Vagina (tissue), 2 donors: ENCODE data around the gene ACTR3C.

Source experiments
- POLR2A ChIP-seq, 2 donors: fragments of 450-650 bp; IDR thresholded peaks; one replicate each; pipeline ENCODE4 v1.6.1; 2017; ENCODE audit warnings: antibody characterized with exemption in 2 of 2, mild to moderate bottlenecking in 2 of 2, moderate library complexity in 2 of 2
- POLR2AphosphoS5 ChIP-seq, 2 donors: sonication (generic); formaldehyde crosslinking; IDR thresholded peaks; one replicate each; pipeline ENCODE4 v1.9.0; 2017; ENCODE audit warnings: antibody characterized with exemption in 2 of 2, mild to moderate bottlenecking in 2 of 2, low read depth in 1 of 2; ENCODE audit not compliant: insufficient read depth in 1 of 2
- TF ChIP-seq, protein P1 (sequence below), 3 experiments: fragments of 450-650 bp in 2 of 3; fragments of 200-600 bp in 1 of 3; sonication (generic) in 1 of 3; IDR thresholded peaks; one replicate each; pipeline ENCODE4 v1.5.1; 2017 to 2019; ENCODE audit warnings: antibody characterized with exemption in 3 of 3, mild to moderate bottlenecking in 2 of 3, moderate library complexity in 2 of 3

GRCh38 chr7:150324373-150324961 lies 1.1 kb upstream of the ACTR3C start:
- no peak for TF ChIP-seq POLR2A (IDR thresholded peaks at IDR 0.05)
- TF ChIP-seq POLR2AphosphoS5 (IDR thresholded peaks at IDR 0.05; ENCODE audit: insufficient read depth in 1 of 2, low read depth in 1 of 2): no peak
- TF ChIP-seq, protein P1, sequence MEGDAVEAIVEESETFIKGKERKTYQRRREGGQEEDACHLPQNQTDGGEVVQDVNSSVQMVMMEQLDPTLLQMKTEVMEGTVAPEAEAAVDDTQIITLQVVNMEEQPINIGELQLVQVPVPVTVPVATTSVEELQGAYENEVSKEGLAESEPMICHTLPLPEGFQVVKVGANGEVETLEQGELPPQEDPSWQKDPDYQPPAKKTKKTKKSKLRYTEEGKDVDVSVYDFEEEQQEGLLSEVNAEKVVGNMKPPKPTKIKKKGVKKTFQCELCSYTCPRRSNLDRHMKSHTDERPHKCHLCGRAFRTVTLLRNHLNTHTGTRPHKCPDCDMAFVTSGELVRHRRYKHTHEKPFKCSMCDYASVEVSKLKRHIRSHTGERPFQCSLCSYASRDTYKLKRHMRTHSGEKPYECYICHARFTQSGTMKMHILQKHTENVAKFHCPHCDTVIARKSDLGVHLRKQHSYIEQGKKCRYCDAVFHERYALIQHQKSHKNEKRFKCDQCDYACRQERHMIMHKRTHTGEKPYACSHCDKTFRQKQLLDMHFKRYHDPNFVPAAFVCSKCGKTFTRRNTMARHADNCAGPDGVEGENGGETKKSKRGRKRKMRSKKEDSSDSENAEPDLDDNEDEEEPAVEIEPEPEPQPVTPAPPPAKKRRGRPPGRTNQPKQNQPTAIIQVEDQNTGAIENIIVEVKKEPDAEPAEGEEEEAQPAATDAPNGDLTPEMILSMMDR (IDR thresholded peaks at IDR 0.05): no peak
